Testis (tissue), 2 donors: ENCODE data around the gene NKAIN2.

Experiments
- CTCF ChIP-seq, 3 experiments: fragments of 450-650 bp in 2 of 3; fragments of 200-600 bp in 1 of 3; sonication (generic) in 1 of 3; IDR thresholded peaks; one replicate each; pipeline ENCODE4 v1.5.1; 2016 to 2019; ENCODE audit warnings: antibody characterized with exemption in 3 of 3, mild to moderate bottlenecking in 2 of 3, moderate library complexity in 1 of 3
- POLR2A ChIP-seq: fragments of 450-650 bp; IDR thresholded peaks from one replicate; pipeline ENCODE4 v1.6.1; 2017; ENCODE audit warnings: antibody characterized with exemption, mild to moderate bottlenecking, moderate library complexity

- TF ChIP-seq CTCF (IDR thresholded peaks at IDR 0.05) (no peak), POLR2A (no peak)
Measured at GRCh38 chr6:124640432-124640831, 836.8 kb downstream of the NKAIN2 start.
